Mucosa of stomach (tissue), 1 donor: ENCODE measurements around the gene ACOT6.
A peak's percentile ranks its signal among the peaks of the same experiment; 100 is the strongest.
"Not testable (repeated sequence)": the region's sequence is repeated elsewhere in the genome, so short reads cannot be mapped to it uniquely, and the experiment has no call there.

Source experiments
- H3K27me3 ChIP-seq: one replicate; pipeline ENCODE4 v1.7.0; 2013; ENCODE audit warnings: mild to moderate bottlenecking, low read length; ENCODE audit not compliant: control insufficient read depth, insufficient read depth
- H3K36me3 ChIP-seq: one replicate; pipeline ENCODE4 v1.7.0; 2013; ENCODE audit warnings: low read length; ENCODE audit not compliant: control insufficient read depth, insufficient read depth
- H3K4me1 ChIP-seq: one replicate; pipeline ENCODE4 v1.7.0; 2013; ENCODE audit warnings: mild to moderate bottlenecking, low read length; ENCODE audit not compliant: control insufficient read depth, insufficient read depth
- H3K4me3 ChIP-seq: one replicate; pipeline ENCODE4 v1.7.0; 2013; ENCODE audit warnings: low read length
- H3K9ac ChIP-seq: one replicate; pipeline ENCODE4 v1.7.0; 2013; ENCODE audit warnings: mild to moderate bottlenecking, low read length, moderate library complexity
- H3K9me3 ChIP-seq: one replicate; pipeline ENCODE4 v1.7.0; 2013; ENCODE audit warnings: mild to moderate bottlenecking, low read length, moderate library complexity; ENCODE audit not compliant: control insufficient read depth
- donor health status: Pancreatic carcinoma.

Gene ACOT6, protein sequence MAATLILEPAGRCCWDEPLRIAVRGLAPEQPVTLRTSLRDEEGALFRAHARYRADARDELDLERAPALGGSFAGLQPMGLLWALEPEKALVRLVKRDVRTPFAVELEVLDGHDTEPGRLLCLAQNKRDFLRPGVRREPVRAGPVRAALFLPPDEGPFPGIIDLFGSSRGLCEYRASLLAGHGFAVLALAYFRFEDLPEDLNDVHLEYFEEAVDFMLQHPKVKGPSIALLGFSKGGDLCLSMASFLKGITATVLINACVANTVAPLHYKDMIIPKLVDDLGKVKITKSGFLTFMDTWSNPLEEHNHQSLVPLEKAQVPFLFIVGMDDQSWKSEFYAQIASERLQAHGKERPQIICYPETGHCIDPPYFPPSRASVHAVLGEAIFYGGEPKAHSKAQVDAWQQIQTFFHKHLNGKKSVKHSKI

DNA sequence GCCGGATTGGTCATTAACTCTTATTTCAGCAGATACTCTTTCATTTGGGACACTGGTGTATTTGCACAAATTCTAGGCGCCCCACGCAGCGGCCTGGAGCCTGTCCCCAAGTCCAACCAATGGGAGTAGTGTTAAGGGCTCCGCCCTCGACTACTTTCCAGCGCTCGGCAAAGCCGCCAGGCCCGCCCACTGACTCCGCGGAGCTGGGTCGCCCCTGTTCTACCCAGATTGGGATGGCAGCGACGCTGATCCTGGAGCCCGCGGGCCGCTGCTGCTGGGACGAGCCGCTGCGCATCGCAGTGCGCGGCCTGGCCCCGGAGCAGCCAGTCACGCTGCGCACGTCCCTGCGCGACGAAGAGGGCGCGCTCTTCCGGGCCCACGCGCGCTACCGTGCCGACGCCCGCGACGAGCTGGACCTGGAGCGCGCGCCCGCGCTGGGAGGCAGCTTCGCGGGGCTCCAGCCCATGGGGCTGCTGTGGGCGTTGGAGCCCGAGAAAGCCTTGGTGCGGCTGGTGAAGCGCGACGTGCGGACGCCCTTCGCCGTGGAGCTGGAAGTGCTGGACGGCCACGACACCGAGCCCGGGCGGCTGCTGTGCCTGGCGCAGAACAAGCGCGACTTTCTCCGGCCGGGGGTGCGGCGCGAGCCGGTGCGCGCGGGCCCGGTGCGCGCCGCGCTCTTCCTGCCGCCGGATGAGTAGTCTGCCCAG lies at the start of gene ACOT6:
TSS of gene ACOT6 (plus strand) at position 179 of the 707 bp plus-strand sequence. CDS start at position 234, 55 bp downstream.
- Histone ChIP-seq H3K36me3 (no peaks in the 10 kb centered on the region), H3K27me3 (no peaks in the 10 kb centered on the region), H3K4me1 (no peaks in the 10 kb centered on the region), H3K4me3 (peak within 1 kb of the TSS; percentile 42), H3K9ac (peak within 1 kb of the TSS; percentile 22), H3K9me3 (no peaks in the 10 kb centered on the region)

DNA sequence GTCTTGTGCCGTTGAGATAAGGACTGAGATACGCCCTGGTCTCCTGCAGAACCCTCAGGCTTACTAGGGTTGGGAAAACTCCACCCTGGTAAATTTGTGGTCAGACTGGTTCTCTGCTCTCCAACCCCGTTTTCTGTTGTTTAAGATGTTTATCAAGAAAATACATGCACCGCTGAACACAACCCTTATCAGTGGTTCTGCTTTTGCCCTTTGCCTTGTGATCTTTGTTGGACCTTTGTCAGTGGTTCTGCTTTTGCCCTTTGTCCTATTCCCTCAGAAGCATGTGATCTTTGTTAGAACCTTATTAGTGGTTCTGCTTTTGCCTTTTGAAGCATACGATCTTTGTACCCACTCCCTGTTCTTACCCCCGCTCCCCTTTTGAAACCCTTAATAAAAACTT lies 49.6 kb upstream of the ACOT6 start:
- H3K36me3 ChIP-seq, H3K27me3 ChIP-seq, H3K4me1 ChIP-seq, H3K9me3 ChIP-seq, H3K9ac ChIP-seq, H3K4me3 ChIP-seq: not testable (repeated sequence)

DNA sequence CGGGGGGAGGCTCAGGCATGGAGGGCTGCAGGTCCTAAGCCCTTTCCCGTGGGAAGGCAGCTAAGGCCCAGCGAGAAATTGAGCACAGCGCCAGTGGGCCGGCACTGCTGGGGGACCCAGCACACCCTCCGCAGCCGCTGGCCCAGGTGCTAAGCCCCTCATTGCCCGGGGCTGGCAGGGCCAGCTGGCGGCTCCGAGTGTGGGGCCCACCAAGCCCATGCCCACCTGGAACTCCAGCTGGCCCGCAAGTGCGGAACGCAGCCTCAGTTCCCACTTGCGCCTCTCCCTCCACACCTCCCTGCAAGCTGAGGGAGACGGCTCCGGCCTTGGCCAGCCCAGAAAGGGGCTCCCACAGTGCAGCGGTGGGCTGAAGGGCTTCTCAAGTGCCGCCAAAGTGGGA lies 45.9 kb upstream of the ACOT6 start:
- not testable (repeated sequence) for H3K27me3 ChIP-seq, H3K4me3 ChIP-seq, H3K36me3 ChIP-seq, H3K9me3 ChIP-seq, H3K9ac ChIP-seq
- H3K4me1 ChIP-seq, result peaks cover 21% of the 10 kb centered on the region

DNA sequence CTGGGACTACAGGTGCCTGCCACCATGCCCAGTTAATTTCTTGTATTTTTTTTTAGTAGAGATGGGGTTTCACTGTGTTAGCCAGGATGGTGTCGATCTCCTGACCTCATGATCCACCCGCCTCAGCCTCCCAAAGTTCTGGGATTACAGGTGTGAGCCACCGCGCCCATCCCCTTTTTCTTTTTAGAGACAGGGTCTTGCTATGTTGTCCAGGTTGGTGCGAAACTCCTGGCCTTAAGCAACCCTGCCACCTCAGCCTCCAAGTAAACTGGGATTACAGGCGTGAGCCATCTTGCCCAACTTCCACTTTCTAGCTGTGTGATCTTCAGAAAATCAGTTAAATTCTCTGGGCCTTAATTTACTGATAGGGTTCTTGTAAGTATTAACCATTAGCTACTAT lies 45.4 kb upstream of the ACOT6 start:
- H3K9me3 ChIP-seq, H3K9ac ChIP-seq, H3K36me3 ChIP-seq, H3K27me3 ChIP-seq, H3K4me3 ChIP-seq: not testable (repeated sequence)
- H3K4me1 ChIP-seq, result peaks cover 21% of the 10 kb centered on the region

DNA sequence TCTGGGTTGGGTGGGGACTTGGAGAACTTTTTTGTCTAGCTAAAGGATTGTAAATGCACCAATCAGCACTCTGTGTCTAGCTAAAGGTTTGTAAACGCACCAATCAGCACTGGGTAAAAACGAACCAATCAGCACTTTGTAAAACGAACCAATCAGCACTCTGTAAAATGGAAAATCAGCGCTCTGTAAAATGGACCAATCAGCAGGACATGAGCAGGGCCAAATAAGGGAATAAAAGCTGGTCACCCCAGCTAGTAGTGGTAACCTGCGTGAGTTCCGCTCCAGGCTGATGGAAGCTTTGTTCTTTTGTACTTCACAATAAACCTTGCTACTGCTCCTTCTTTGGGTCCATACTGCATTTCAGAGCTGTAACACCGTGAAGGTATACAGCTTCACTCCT lies 45.0 kb upstream of the ACOT6 start:
- Histone ChIP-seq H3K4me1 (peaks cover 21% of the 10 kb centered on the region), H3K27me3 (no peaks in the 10 kb centered on the region), H3K36me3 (no peaks in the 10 kb centered on the region), H3K9ac (no peak overlapping the region), H3K9me3 (no peaks in the 10 kb centered on the region), H3K4me3 (no peak overlapping the region)

DNA sequence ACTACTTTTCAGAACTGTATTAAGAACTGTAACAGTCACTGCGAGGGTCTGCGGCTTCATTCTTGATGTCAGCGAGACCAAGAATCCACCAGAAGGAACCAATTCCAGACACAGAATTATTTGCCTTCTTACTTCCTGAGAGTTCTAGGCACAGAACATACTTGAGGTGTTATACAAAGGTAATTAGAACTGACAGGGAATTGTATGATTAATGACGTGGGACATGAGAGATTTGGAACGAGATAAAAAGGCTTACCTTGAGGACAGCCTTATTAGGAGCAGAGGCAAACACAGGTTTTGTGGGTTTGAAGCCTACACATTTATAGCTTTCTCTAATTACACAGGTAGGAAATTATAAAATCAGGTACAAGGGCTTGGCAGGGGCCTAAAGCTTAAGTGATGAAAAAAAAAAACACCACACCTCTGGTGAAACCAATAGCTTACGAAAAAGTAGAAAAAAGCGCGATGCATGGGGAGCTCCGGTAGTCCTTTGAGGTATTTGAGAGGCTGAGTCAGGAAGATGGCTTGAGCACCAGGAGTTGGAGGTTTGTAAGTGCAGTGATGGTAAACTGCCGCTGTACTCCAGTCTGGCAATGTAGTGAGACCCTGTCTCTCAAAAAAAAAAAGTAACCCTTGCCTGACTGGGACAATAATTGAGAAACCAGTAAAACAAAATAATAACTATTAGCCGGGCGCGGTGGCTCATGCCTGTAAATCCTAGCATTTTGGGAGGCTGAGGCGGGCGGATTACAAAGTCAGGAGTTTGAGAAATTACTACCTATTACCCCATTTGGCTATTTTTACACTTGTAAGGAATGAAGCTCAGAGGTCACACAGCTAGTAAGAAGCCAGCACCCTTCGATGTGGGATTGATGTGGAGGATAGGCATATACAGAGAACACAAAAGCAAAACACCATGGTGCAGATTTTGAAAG lies 44.1 kb upstream of the ACOT6 start:
- Histone ChIP-seq H3K36me3 (no peaks in the 10 kb centered on the region), H3K4me3 (peak overlapping the region; percentile 33)

DNA sequence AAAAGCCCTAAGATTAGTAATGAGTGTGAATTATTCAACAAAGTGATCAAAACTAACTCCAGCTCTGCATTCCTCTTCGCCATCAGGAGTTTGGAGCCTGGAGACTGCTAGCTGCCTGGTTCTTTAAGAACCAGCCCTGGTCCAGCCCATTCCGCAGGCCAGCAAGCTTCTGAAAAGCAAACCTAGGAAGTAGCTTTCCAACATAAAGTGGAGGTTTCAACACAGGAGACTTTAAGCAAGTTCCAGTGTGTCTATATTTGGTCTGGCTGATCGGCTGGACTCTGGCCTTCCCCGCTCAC lies 43.5 kb upstream of the ACOT6 start:
- H3K9me3 ChIP-seq, H3K27me3 ChIP-seq, H3K36me3 ChIP-seq: not testable (repeated sequence)
- peak overlapping the region; percentile 95 for H3K9ac ChIP-seq
- peaks cover 21% of the 10 kb centered on the region for H3K4me1 ChIP-seq
- H3K4me3 ChIP-seq, result peak overlapping the region; percentile 33

More for the DNA sequence above, 44.1 kb upstream of the ACOT6 start:
- Histone ChIP-seq H3K27me3 (no peaks in the 10 kb centered on the region), H3K9ac (peak overlapping the region; percentile 95), H3K9me3 (no peaks in the 10 kb centered on the region), H3K4me1 (peaks cover 21% of the 10 kb centered on the region)

DNA sequence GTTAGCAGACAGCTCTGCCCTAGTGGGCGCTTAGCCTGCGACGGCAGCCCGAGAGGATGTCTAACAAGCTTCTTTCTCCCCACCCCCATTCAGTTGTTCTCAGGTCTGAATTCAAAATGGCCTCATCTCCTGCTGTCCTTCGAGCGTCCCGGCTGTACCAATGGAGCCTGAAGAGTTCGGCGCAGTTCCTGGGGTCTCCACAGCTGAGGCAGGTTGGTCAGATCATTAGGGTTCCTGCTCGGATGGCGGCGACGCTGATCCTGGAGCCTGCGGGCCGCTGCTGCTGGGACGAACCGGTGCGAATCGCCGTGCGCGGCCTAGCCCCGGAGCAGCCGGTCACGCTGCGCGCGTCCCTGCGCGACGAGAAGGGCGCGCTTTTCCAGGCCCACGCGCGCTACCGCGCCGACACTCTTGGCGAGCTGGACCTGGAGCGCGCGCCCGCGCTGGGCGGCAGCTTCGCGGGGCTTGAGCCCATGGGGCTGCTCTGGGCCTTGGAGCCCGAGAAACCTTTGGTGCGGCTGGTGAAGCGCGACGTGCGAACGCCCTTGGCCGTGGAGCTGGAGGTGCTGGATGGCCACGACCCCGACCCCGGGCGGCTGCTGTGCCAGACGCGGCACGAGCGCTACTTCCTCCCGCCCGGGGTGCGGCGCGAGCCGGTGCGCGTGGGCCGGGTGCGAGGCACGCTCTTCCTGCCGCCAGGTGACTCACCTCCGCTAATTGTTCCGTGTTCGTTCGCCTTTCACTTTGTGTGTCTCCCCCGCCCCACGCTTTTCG lies 42.9 kb upstream of the ACOT6 start, which contains the start of gene ACOT2:
TSS of gene ACOT2 (plus strand) at position 29 of the 774 bp plus-strand sequence. CDS start at position 57, 28 bp downstream.
- H3K36me3 ChIP-seq, H3K9me3 ChIP-seq, H3K27me3 ChIP-seq: not testable (repeated sequence)
- Histone ChIP-seq H3K4me1 (peaks cover 21% of the 10 kb centered on the region), H3K9ac (peak within 1 kb of the TSS; percentile 95), H3K4me3 (peak within 1 kb of the TSS; percentile 33)

DNA sequence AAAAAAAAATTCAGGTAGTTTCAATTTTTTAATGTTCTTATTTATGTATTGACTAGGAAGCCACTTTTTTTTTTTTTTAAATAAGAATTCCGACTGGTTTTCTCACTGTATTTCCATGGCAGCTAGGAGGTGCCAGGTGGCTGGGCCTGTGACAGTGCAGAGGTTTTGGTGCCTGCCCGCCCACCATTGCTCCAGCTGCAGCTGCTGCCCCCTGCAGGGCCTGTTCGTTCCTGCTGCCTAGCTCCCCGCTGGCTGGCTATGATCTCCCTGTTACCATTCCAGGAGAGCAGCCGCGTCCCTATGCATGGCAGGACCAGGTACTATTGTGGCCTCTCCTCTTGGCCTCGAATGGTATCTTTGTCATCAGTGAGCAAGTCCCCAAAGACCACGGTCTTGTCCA lies 41.4 kb upstream of the ACOT6 start:
- H3K36me3 ChIP-seq, H3K27me3 ChIP-seq, H3K9ac ChIP-seq, H3K4me3 ChIP-seq, H3K9me3 ChIP-seq: not testable (repeated sequence)
- peaks cover 21% of the 10 kb centered on the region for H3K4me1 ChIP-seq

DNA sequence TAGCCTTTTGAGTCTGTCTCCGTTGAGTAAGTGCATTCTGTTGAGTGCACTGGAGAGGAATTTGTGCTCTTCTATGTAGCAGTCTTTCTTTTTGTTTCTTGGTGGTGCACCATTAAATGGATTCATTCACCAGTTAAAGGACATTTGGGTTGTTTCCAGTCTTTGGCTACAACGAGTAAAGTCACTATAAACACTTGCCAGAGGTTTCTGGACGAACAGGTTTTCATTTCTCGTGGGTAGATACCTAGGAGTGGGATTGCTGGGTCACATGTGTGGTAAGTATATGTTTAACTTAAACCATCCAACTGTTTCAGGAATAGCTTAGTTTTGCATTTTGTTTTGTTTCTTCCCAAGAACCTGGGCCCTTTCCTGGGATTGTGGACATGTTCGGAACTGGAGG lies 39.3 kb upstream of the ACOT6 start:
- not testable (repeated sequence) for H3K27me3 ChIP-seq, H3K9me3 ChIP-seq, H3K4me3 ChIP-seq, H3K36me3 ChIP-seq, H3K9ac ChIP-seq
- H3K4me1 ChIP-seq, result peaks cover 11% of the 10 kb centered on the region

DNA sequence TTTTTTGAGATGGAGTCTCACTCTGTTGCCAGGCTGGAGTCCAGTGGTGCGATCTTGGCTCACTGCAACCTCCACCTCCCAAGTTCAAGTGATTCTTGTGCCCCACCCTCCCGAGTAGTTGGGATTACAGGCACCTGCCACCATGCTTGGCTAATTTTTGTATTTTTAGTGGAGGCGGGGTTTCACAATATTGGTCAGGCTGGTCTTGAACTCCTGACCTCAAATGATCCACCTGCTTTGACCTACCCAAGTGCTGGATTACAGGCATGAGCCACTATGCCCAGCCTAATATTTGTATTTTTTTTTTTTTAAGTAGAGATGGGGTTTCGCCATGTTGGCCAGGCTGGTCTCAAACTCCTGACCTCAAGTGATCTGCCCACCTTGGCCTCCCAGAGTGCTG lies 38.6 kb upstream of the ACOT6 start:
- not testable (repeated sequence) for H3K9me3 ChIP-seq, H3K4me1 ChIP-seq, H3K4me3 ChIP-seq, H3K9ac ChIP-seq, H3K36me3 ChIP-seq, H3K27me3 ChIP-seq
